Endothelial cell (in vitro differentiated cells): ENCODE measurements around the gene XIRP2. TPM values are rescaled to one million over a fixed set of nuclear protein-coding genes. Genes with fewer than 3 reads are reported as not detected.

ENCODE experiments used
- DNase-seq: peaks from one replicate; pipeline ENCODE4 v3.0.0; 2021; ENCODE audit warnings: low spot score
- H3K27ac Mint-ChIP-seq: one replicate; pipeline ENCODE4 v1.8.0; 2021; ENCODE audit warnings: mixed read lengths, inconsistent platforms; ENCODE audit not compliant: unreplicated experiment
- H3K27me3 Mint-ChIP-seq: one replicate; pipeline ENCODE4 v1.8.0; 2021; ENCODE audit warnings: mild to moderate bottlenecking, moderate library complexity, mixed read lengths, inconsistent platforms; ENCODE audit not compliant: unreplicated experiment
- H3K36me3 Mint-ChIP-seq: one replicate; pipeline ENCODE4 v1.8.0; 2021; ENCODE audit warnings: mild to moderate bottlenecking, low read depth, mixed read lengths, inconsistent platforms; ENCODE audit not compliant: unreplicated experiment
- H3K4me1 Mint-ChIP-seq: one replicate; pipeline ENCODE4 v1.8.0; 2021; ENCODE audit warnings: mild to moderate bottlenecking, mixed read lengths, inconsistent platforms; ENCODE audit not compliant: unreplicated experiment
- H3K4me3 Mint-ChIP-seq: one replicate; pipeline ENCODE4 v1.8.0; 2021; ENCODE audit warnings: mild to moderate bottlenecking, mixed read lengths, inconsistent platforms; ENCODE audit not compliant: unreplicated experiment
- H3K9me3 Mint-ChIP-seq: one replicate; pipeline ENCODE4 v1.8.0; 2021; ENCODE audit warnings: mixed read lengths, inconsistent platforms; ENCODE audit not compliant: unreplicated experiment
- long read RNA-seq: library from polyadenylated mRNA; unstranded; transcript quantifications from one replicate; pipeline ENCODE4 v2.0.0, GENCODE V29; 2020; ENCODE audit not compliant: unreplicated experiment
- total RNA-seq: library from RNA; stranded (reverse); fragmentation: NEBNext Ultra II Directional; extraction: Animal tissue kit (Norgen Biotek cat#: 25700); gene quantifications from one replicate; pipeline ENCODE4 v1.2.1, GENCODE V29; 2021; ENCODE audit not compliant: unreplicated experiment
- TF ChIP-seq, protein P1 (sequence below): fragments of 200-600 bp; sonication (generic); IDR thresholded peaks from one replicate; pipeline ENCODE4 v1.5.0; 2021; ENCODE audit warnings: antibody characterized with exemption; ENCODE audit not compliant: unreplicated experiment

XIRP2 gene, protein sequence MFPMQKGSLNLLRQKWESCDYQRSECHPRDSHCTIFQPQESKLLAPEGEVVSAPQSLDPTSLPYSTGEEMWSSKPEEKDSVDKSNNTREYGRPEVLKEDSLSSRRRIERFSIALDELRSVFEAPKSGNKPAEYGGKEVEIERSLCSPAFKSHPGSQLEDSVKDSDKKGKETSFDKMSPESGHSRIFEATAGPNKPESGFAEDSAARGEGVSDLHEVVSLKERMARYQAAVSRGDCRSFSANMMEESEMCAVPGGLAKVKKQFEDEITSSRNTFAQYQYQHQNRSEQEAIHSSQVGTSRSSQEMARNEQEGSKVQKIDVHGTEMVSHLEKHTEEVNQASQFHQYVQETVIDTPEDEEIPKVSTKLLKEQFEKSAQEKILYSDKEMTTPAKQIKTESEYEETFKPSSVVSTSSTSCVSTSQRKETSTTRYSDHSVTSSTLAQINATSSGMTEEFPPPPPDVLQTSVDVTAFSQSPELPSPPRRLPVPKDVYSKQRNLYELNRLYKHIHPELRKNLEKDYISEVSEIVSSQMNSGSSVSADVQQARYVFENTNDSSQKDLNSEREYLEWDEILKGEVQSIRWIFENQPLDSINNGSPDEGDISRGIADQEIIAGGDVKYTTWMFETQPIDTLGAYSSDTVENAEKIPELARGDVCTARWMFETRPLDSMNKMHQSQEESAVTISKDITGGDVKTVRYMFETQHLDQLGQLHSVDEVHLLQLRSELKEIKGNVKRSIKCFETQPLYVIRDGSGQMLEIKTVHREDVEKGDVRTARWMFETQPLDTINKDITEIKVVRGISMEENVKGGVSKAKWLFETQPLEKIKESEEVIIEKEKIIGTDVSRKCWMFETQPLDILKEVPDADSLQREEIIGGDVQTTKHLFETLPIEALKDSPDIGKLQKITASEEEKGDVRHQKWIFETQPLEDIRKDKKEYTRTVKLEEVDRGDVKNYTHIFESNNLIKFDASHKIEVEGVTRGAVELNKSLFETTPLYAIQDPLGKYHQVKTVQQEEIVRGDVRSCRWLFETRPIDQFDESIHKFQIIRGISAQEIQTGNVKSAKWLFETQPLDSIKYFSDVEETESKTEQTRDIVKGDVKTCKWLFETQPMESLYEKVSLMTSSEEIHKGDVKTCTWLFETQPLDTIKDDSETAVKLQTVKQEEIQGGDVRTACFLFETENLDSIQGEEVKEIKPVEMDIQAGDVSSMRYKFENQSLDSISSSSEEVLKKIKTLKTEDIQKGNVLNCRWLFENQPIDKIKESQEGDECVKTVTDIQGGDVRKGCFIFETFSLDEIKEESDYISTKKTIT (N-terminal part only)
- total RNA-seq = 5.5 TPM
- long read RNA-seq, partial matches to known transcripts = 3 of 3 reads
- long read RNA-seq, other reads (novel, unspliced or antisense) = 0 of 3 reads

DNA sequence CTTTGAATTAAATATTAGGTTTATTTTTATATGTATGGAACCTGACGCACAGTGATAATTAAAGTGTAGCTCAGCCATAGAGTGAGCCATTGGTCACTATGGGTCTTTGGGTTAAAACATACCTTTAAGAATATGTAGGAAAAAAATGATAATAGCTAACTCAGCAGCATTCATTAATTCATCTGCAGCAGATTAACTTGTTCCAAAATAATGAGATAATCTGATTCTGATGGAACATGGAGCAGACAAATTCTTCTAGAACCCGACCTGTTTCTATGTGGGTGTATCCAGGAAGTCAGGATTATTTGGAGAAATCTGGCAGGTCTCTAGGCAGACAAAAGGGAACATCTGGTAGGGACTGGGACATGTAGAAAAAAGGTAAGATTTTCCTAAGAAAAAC lies at the start of gene XIRP2:
TSS of gene XIRP2 (plus strand) at position 301 of the 400 bp plus-strand sequence. CDS start 15,003 bp downstream, outside the sequence.
- TF ChIP-seq, protein P1, sequence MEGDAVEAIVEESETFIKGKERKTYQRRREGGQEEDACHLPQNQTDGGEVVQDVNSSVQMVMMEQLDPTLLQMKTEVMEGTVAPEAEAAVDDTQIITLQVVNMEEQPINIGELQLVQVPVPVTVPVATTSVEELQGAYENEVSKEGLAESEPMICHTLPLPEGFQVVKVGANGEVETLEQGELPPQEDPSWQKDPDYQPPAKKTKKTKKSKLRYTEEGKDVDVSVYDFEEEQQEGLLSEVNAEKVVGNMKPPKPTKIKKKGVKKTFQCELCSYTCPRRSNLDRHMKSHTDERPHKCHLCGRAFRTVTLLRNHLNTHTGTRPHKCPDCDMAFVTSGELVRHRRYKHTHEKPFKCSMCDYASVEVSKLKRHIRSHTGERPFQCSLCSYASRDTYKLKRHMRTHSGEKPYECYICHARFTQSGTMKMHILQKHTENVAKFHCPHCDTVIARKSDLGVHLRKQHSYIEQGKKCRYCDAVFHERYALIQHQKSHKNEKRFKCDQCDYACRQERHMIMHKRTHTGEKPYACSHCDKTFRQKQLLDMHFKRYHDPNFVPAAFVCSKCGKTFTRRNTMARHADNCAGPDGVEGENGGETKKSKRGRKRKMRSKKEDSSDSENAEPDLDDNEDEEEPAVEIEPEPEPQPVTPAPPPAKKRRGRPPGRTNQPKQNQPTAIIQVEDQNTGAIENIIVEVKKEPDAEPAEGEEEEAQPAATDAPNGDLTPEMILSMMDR = no peak
- Mint-ChIP-seq H3K27ac (no peak within 1 kb of the TSS), H3K9me3 (no peaks in the 10 kb centered on the region), H3K36me3 (no peaks in the 10 kb centered on the region), H3K4me1 (no peaks in the 10 kb centered on the region), H3K27me3 (no peaks in the 10 kb centered on the region), H3K4me3 (no peak within 1 kb of the TSS)
- no peak for DNase-seq

- no peak overlapping the region for H3K27ac Mint-ChIP-seq
- no peak for DNase-seq
- H3K27me3 Mint-ChIP-seq = peaks cover 2% of the 10 kb centered on the region
- no peaks in the 10 kb centered on the region for H3K9me3 Mint-ChIP-seq
- H3K36me3 Mint-ChIP-seq = no peaks in the 10 kb centered on the region
- no peaks in the 10 kb centered on the region for H3K4me1 Mint-ChIP-seq
- TF ChIP-seq, protein P1 = no peak
- H3K4me3 Mint-ChIP-seq = no peak overlapping the region
Measured at GRCh38 chr2:166841152-166841551, 47.1 kb upstream of the XIRP2 start.

GRCh38 chr2:166841679-166842078 lies 46.6 kb upstream of the XIRP2 start:
- no peak for DNase-seq
- Mint-ChIP-seq H3K4me3 (no peak overlapping the region), H3K36me3 (no peaks in the 10 kb centered on the region), H3K27me3 (peaks cover 2% of the 10 kb centered on the region), H3K27ac (no peak overlapping the region), H3K4me1 (no peaks in the 10 kb centered on the region), H3K9me3 (no peaks in the 10 kb centered on the region)
- TF ChIP-seq, protein P1 = no peak

GRCh38 chr2:166844111-166844510 lies 44.2 kb upstream of the XIRP2 start:
- H3K27ac Mint-ChIP-seq = no peak overlapping the region
- H3K4me3 Mint-ChIP-seq = no peak overlapping the region
- H3K36me3 Mint-ChIP-seq = no peaks in the 10 kb centered on the region
- no peaks in the 10 kb centered on the region for H3K4me1 Mint-ChIP-seq
- no peaks in the 10 kb centered on the region for H3K27me3 Mint-ChIP-seq
- DNase-seq = no peak
- H3K9me3 Mint-ChIP-seq = no peaks in the 10 kb centered on the region
- TF ChIP-seq, protein P1 = no peak
